CD4-positive, alpha-beta T cell treated with Interleukin-2 at 100 ng/mL for 4 hours (primary cell): ENCODE results near the gene KHSRP.
"Not testable (repeated sequence)": the region's sequence is repeated elsewhere in the genome, so short reads cannot be mapped to it uniquely, and the experiment has no call there.

Experiments
- DNase-seq: peaks from one replicate; pipeline ENCODE4 v3.0.0-alpha.2; 2020; ENCODE audit warnings: low spot score

The KHSRP gene

GRCh38 chr19:6450166-6450565 lies 25.6 kb upstream of the KHSRP start:
- no peak for DNase-seq

GRCh38 chr19:6448045-6448444 lies 23.4 kb upstream of the KHSRP start:
- no peak for DNase-seq

DNA sequence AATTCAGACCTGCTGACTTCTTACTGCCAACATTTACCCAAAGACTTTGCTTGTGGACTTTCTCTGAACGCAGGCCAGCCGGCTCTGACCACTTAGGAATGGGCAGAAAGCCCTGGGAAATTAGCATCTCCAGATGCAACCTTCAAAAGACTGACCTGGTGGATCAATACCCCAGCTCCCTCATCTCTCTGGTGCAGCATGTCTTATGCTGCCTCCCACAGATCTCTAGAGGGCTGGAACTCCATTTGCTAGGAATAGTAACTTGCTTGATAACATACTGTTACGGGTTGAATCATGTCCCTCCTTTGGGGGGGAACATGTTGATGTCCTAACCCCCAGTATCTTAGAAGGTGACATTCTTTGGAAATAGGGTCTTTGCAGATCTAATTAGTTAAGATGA lies 21.8 kb upstream of the KHSRP start:
- DNase-seq = no peak

DNA sequence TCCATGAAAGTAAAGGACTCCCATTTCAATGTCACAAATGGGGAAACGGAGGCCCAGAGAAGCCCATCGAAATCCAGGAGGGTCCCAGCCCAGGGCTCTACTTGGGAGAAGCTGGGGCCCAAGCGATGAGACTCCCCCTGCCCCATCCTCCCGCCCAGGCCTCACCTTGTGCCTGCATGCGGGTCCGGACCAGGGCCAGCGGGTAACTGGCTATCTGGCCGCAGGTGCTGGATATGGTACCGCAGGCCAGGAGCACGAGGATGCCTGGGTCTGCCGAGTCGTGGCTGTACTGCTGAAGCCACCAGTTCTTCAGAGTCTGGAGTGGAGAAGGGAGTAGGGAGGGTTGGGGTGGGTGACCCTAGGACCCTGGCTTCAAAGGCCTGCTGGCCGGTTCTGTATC lies 19.4 kb upstream of the KHSRP start:
- DNase-seq = no peak

GRCh38 chr19:6442087-6442688 lies 17.6 kb upstream of the KHSRP start:
- no peak for DNase-seq

DNA sequence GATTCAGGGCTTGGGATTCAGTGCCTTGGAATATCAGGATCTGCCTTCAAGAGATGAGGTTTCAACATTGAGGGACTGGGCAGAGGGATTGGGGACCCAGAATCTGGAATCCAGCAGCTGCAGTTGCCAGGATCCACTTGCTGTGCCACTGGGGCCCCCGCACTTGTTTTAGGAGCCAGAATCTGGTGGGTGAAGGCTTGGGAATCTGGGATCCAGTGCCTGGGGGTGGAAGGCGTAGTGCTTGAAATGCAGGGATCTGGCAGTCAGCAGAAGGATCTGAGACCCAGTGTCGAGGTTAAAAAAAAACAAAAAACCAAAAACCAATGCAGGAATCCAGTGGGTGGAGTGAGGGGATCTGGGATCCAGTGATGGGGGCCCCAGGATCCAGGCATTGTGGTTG lies 16.3 kb upstream of the KHSRP start:
- no peak for DNase-seq

DNA sequence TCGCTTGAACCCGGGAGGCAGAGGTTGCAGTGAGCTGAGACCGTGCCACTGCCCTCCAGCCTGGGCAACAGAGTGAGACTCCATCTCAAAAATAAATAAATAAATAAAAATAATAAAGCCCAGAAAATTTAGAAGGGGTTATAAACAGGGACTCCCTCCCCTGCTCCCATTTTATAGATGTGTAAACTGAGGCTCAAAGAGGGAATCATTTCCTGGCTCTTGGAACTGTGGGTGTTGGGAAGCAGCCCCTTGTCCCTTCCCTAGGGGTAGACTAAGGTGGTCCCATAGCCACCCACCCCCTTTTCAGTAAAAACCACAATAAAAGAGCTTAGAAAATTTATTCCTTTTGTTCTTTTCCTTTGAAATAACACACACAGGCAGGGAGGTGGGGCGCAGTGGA lies 15.1 kb upstream of the KHSRP start:
- DNase-seq = no peak

GRCh38 chr19:6433663-6434062 lies 9.1 kb upstream of the KHSRP start, which contains the start of gene SLC25A41:
Gene SLC25A41 (minus strand): TSS chr19:6433763. CDS start chr19:6433693, 70 bp downstream.
- DNase-seq = no peak

- DNase-seq = no peak
These were observed 8.6 kb upstream of the KHSRP start for GRCh38 chr19:6433165-6433564.

DNA sequence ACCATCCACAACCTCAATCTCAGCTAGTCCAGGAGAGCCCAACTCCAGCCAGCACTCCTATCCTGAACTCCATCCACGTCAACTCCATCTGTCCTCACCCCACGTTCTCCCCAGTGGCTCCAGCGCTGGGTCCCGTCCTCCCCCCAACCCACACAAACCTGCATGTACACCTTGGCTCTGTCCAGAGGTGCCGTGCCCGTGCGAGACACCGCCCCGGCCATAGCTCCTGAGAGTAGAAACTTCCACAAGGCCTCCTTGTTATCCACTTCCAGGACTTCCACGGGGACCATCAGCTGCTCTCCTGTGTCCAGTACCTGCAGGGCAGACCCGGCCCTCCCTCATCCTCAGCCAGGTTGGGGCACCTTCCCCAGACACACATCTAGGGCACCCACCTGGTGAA lies 7.3 kb upstream of the KHSRP start:
- DNase-seq = no peak

- no peak for DNase-seq
These were observed 5.0 kb upstream of the KHSRP start for GRCh38 chr19:6429419-6430221.

- DNase-seq = not testable (repeated sequence)
These were observed 4.2 kb upstream of the KHSRP start for GRCh38 chr19:6428692-6429418.

GRCh38 chr19:6427131-6427530 lies 2.5 kb upstream of the KHSRP start:
- DNase-seq = no peak

DNA sequence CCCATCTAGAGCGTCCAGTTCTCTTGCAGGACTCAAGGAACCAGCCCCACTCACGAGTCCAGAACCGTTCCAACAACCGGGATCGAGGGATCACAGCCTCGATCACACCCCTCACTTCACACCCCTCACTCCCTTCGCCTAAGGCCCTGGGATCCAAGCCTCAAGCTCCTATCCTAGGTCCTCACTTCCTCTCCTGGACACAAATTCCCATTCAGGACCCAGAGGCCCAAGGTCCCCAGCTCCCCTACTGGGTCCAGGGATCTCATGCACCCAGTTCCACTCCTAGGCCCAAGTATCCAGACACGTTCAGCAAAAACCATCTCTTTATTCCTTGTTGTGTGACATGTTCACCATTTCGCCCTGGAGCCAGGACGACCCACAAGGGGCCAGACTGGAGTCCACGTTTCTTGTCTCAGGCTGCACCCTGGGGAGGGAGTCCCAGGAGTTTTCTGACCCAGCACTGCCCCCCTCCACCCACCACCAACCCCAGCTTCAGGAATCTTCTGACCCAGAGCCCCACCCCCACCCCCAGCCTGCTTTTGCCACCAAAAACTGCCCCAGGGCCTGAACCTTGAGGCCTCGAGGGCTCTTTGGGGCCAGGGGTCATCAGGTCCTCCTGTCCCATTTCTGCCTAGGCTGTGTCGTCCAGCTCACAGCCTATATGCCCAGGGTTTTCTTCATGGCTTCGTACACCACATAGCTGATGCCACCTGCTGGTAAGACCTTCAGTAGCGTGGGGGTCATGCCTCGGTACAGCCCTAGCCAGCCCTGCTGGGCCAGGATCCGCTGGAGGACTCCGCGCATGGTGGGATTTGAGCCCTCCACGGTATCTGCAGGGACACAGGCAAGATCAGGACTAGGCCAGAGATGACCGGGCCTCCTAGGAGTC lies 1.4 kb upstream of the KHSRP start:
- DNase-seq = no peak

GRCh38 chr19:6424939-6425731 lies 524 bp upstream of the KHSRP start:
- DNase-seq = peak; percentile 100

DNA sequence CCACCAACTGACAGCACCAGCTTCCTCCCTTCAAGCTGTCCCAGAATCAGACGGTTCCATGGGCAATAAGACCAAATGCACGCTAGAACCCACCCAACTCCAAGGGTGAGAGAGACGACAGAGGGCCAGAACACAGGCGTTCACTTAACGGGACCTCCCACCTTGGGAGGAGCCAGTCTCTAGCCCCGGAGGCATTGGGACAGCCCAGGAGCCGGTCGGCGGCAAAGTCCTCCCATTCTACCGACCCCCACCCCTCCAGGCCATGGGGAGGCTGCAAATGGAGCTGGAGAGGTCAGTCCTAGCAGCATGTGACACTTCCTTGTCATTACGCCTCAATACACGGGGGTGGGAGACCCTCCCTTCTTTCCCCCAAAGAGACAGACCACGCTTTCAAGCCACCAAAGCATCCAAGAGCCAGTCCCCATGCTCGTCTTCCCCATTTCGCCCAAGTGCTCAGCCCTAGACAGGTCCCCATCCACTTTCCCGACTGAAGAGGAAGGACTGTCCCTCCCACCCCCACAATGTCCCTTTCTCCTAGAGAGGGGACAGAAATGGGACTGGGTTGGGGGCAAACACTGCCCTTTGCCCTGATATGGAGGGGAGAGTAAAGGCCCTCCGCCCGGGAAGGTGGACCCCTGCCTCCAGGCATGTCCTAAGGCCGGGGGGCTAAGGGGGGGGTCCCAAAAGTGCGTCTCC lies 964 bp downstream of the KHSRP start:
- DNase-seq = no peak

DNA sequence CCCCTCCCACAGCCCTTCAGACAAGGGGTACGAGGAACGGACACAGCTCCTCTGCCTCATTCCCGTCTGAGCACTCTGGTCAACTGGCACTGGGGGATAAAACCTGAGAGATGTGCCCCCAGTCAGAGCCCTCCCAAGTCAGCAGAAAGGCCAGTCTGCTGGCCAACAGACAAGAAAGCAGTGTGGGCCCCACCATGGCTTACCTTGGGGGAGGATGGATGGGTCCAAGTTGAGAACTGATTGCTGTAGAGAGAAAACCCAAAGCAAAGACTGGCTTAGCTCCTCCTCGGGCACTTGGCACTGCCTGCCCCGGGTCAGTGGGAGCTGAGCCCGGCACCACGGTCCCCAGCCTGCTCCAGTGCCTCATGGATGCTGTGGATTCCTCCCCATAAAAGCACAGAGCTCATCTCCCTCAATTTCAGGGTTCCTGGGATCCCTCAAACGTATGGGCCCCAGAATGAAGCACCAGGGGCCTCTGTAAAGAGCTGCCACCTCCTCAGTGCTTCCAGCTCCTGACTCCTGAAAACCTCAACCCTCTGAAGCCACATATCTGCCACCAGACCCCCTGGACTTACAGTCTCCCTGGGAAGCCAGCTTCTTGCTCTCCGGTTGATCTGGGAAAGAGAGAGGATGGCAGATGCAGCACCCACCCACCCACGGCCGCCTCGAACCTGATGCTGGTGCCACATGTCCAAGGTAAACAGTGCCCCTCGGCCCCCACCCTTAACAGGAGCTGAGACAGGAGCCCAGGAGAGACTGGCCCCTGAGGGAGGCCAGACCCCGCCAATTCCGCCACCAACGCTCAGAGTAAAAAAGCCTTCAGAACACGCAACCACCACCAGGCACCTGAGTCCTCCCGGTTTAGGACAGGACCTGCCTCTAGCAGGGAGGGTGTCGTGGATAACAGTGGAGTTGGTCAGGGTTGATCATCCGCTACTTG lies 3.3 kb downstream of the KHSRP start:
- DNase-seq = no peak

- no peak for DNase-seq
These were observed 6.1 kb downstream of the KHSRP start for GRCh38 chr19:6418562-6418932.

DNA sequence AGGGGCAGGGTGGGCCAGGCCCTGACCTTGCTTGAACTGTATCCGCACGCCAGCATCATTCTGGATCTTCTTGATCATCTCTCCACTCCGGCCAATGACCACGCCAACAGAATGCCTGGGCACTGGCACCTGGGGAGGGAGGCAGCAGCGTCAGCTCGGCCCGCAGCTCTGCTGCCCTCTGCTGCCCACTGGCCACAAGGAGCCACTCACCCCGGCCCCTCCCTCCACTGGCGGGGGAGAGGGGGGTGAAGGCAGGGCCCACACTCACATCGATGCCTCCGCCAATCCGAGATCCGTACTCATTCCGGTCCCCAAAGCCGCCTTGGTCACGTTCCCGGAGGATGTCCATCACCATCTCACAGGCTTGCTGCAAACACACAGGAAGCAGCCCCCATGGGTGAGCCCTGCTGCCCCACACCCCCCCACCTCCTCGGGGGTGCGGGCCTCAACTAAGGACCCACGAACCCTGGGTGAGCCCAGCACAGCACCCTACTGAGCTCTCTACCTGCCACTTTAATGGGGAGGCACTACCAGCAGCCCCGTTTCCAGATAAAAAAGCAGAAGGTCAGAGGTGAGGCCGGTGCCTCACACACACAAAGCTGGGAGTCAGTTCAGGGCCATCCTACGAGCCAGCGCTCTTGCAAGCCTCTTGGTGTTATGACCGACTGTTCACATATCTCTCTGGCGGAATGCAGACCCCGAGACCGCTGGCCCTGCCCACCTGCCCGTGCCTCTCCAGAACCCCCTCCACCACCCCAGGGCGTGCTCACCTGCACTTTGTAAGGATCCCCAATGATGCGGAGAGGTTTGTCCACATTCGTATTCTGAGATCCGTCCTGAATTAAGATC lies 6.7 kb downstream of the KHSRP start:
- no peak for DNase-seq
